K562 (cell line): Measurements from ENCODE around the gene CASKIN1. TPM values are rescaled to one million over a fixed set of nuclear protein-coding genes. Genes with fewer than 3 reads are reported as not detected.
A peak's percentile ranks its signal among the peaks of the same experiment; 100 is the strongest.

ENCODE experiments used
- ATAC-seq: fragments of 200-7000 bp; cut with Tn5 transposase; 3 replicates; pipeline ENCODE4 v1.9.1; 2020; ENCODE audit warnings: moderate library complexity
- BruUV-seq: library from RNA; stranded (reverse); fragments of 400-500 nt; replicated peaks from 2 replicates; lab custom pipeline; 2021; lab: Mats Ljungman, UMichigan
- CTCF ChIA-PET: fragments of 300-600 bp; formaldehyde crosslinking; extraction: SDS; loops from one replicate; lab custom pipeline; 2021; ENCODE audit warnings: low intra/inter-chr PET ratio; lab: Yijun Ruan, JAX
- POLR2A ChIA-PET: fragments of 300-600, 350-650 bp; sonication (Branson Sonifier 250); formaldehyde crosslinking; extraction: SDS; loops from one replicate; lab custom pipeline; 2021; ENCODE audit warnings: antibody characterized with exemption, inconsistent platforms; lab: Yijun Ruan, JAX
- DNase-seq, 4 experiments: peaks; one replicate each; pipeline versions ENCODE4 v3.0.0 to v3.0.0-alpha.2; 2011 to 2018; ENCODE audit warnings: low spot score in 3 of 4, mixed read lengths in 3 of 4; ENCODE audit errors: extremely low read depth in 1 of 4
- FAIRE-seq: peaks from 2 replicates; lab custom pipeline; 2011; peaks lifted over from hg19 to GRCh38; lab: Jason Lieb, UNC
- H2AFZ ChIP-seq: 2 replicates; pipeline ENCODE4 v1.6.0; 2011; ENCODE audit warnings: low read depth, low read length, control low read depth, inconsistent platforms
- H3K27ac ChIP-seq: fragments of 200-600 bp; 3 replicates; pipeline ENCODE4 v1.8.0; 2011; ENCODE audit warnings: low read depth, mild to moderate bottlenecking, control low read depth, inconsistent platforms, low read length, moderate library complexity, mixed read lengths; ENCODE audit errors: extremely low read depth
- H3K27me3 ChIP-seq, 2 experiments: fragments of 300-600 bp in 1 of 2; 2 replicates in 1 of 2; 3 replicates in 1 of 2; pipeline versions ENCODE4 v1.6.0 to v1.8.0; 2011; ENCODE audit warnings: inconsistent platforms in 2 of 2, low read length in 2 of 2, mild to moderate bottlenecking in 1 of 2, mixed read lengths in 1 of 2, moderate library complexity in 1 of 2; ENCODE audit not compliant: control insufficient read depth in 2 of 2, insufficient read depth in 2 of 2
- H3K36me3 ChIP-seq: fragments of 300-600 bp; 3 replicates; pipeline ENCODE4 v1.8.0; 2011; ENCODE audit warnings: mild to moderate bottlenecking, low read length, inconsistent platforms; ENCODE audit not compliant: control insufficient read depth, insufficient read depth
- H3K4me1 ChIP-seq, 2 experiments: fragments of 200-600 bp in 1 of 2; replicated peaks in 1 of 2; 2 replicates in 1 of 2; 3 replicates in 1 of 2; pipeline versions ENCODE4 v1.5.1 to v1.8.0; 2011; ENCODE audit warnings: inconsistent platforms in 2 of 2, low read length in 2 of 2, mild to moderate bottlenecking in 1 of 2, mixed read lengths in 1 of 2, moderate library complexity in 1 of 2; ENCODE audit not compliant: control insufficient read depth in 2 of 2, insufficient read depth in 2 of 2
- H3K4me2 ChIP-seq: 2 replicates; pipeline ENCODE4 v1.6.1; 2011; ENCODE audit warnings: low read length, control low read depth, inconsistent platforms, mixed read lengths; ENCODE audit not compliant: insufficient read depth
- H3K4me3 ChIP-seq: fragments of 200-600 bp; sonication (generic), shearing (Covaris generic); 2 replicates; pipeline ENCODE4 v1.5.1; 2016; ENCODE audit warnings: control low read depth, inconsistent platforms
- H3K79me2 ChIP-seq: fragments of 200-600 bp; 3 replicates; pipeline ENCODE4 v1.8.0; 2011; ENCODE audit warnings: low read length, inconsistent platforms; ENCODE audit not compliant: control insufficient read depth, insufficient read depth
- H3K9ac ChIP-seq, 2 experiments: 2 replicates each; pipeline versions ENCODE4 v1.6.0 to v1.6.1; 2011; ENCODE audit warnings: low read depth in 2 of 2, low read length in 2 of 2, control low read depth in 1 of 2, inconsistent platforms in 1 of 2, mild to moderate bottlenecking in 1 of 2, mixed read lengths in 1 of 2; ENCODE audit not compliant: insufficient read depth in 1 of 2
- H3K9me1 ChIP-seq: one replicate; pipeline ENCODE4 v1.6.0; 2011; ENCODE audit warnings: inconsistent platforms, mild to moderate bottlenecking, low read length, moderate library complexity; ENCODE audit not compliant: control insufficient read depth, insufficient read depth
- H3K9me3 ChIP-seq: replicated peaks from 2 replicates; pipeline ENCODE4 v1.5.1; 2011; ENCODE audit warnings: low read depth, low read length, inconsistent platforms; ENCODE audit not compliant: control insufficient read depth, insufficient read depth
- H4K20me1 ChIP-seq: replicated peaks from 2 replicates; pipeline ENCODE4 v1.6.1; 2011; ENCODE audit warnings: low read length, inconsistent platforms, mixed read lengths; ENCODE audit not compliant: control insufficient read depth, insufficient read depth
- ATF2 ChIP-seq: sonication (generic); formaldehyde crosslinking; IDR thresholded peaks from 2 replicates; pipeline ENCODE4 v1.8.1; 2022; ENCODE audit warnings: missing genetic modification reagents
- BACH1 ChIP-seq: fragments of 200-800 bp; sonication (Bioruptor generic); IDR thresholded peaks from 2 replicates; pipeline ENCODE4 v1.6.1; 2016; ENCODE audit warnings: missing genetic modification characterization, missing compliant biosample characterization
- CEBPB ChIP-seq: fragments of 450-650 bp; IDR thresholded peaks from 2 replicates; pipeline ENCODE4 v1.6.1; 2016; ENCODE audit warnings: missing genetic modification characterization, missing compliant biosample characterization
- CXXC5 ChIP-seq: fragments of 250-450 bp; sonication (Bioruptor Pico); IDR thresholded peaks from 2 replicates; pipeline ENCODE4 v1.8.0; 2022; ENCODE audit warnings: inconsistent platforms, mild to moderate bottlenecking, moderate library complexity
- FOXA3 ChIP-seq, 2 experiments: fragments of 450-650 bp in 1 of 2; sonication (generic) in 1 of 2; formaldehyde crosslinking; IDR thresholded peaks in 1 of 2; conservative IDR thresholded peaks in 1 of 2; 2 replicates each; pipeline versions ENCODE4 v1.4.0 to v1.8.0; 2020 to 2022; ENCODE audit warnings: mild to moderate bottlenecking in 2 of 2, missing genetic modification reagents in 1 of 2
- IRF1 ChIP-seq: sonication (generic); formaldehyde crosslinking; IDR thresholded peaks from 2 replicates; pipeline ENCODE4 v1.8.0; 2022; ENCODE audit warnings: missing genetic modification reagents, mild to moderate bottlenecking, borderline replicate concordance
- KAT2B ChIP-seq: IDR thresholded peaks from one replicate; pipeline ENCODE4 v1.6.1; 2012; ENCODE audit warnings: low read depth, mild to moderate bottlenecking, control low read depth, inconsistent platforms, low read length, moderate library complexity
- LCOR ChIP-seq: sonication (generic); formaldehyde crosslinking; IDR thresholded peaks from 2 replicates; pipeline ENCODE4 v1.8.0; 2022; ENCODE audit warnings: mild to moderate bottlenecking, missing genetic modification reagents
- MCM2 ChIP-seq: fragments of 450-650 bp; IDR thresholded peaks from 2 replicates; pipeline ENCODE4 v1.6.1; 2017; ENCODE audit warnings: low read depth, mild to moderate bottlenecking
- PURB ChIP-seq: sonication (generic); formaldehyde crosslinking; IDR thresholded peaks from 2 replicates; pipeline ENCODE4 v1.9.0; 2021; ENCODE audit warnings: low read depth, mild to moderate bottlenecking, missing genetic modification reagents
- SIN3B ChIP-seq: fragments of 450-650 bp; IDR thresholded peaks from 2 replicates; pipeline ENCODE4 v1.6.1; 2017; ENCODE audit warnings: low read depth, mild to moderate bottlenecking, moderate library complexity
- SMC3 ChIP-seq: conservative IDR thresholded peaks from 2 replicates; pipeline ENCODE4 v1.6.1; 2011; ENCODE audit warnings: low read depth, low read length, improper control_type of control experiment; ENCODE audit not compliant: insufficient read depth
- TEAD1 ChIP-seq, 2 experiments: fragments of 450-650 bp in 1 of 2; sonication (generic) in 1 of 2; formaldehyde crosslinking; IDR thresholded peaks; 2 replicates each; pipeline versions ENCODE4 v1.4.0 to v1.8.0; 2020 to 2022; ENCODE audit warnings: mild to moderate bottlenecking in 2 of 2, missing genetic modification reagents in 1 of 2
- TGIF2 ChIP-seq: sonication (generic); formaldehyde crosslinking; IDR thresholded peaks from 2 replicates; pipeline ENCODE4 v1.8.1; 2022; ENCODE audit warnings: mild to moderate bottlenecking, missing genetic modification reagents, moderate library complexity
- ZBTB8A ChIP-seq: fragments of 450-650 bp; IDR thresholded peaks from 2 replicates; pipeline ENCODE4 v1.6.1; 2018; ENCODE audit warnings: mild to moderate bottlenecking, moderate library complexity; ENCODE audit not compliant: partially characterized antibody
- ZNF133 ChIP-seq: fragments of 250-450 bp; sonication (Bioruptor Pico); IDR thresholded peaks from 2 replicates; pipeline ENCODE4 v1.4.0; 2020; ENCODE audit warnings: mild to moderate bottlenecking
- ZNF277 ChIP-seq: fragments of 250-450 bp; sonication (Bioruptor Pico); IDR thresholded peaks from 2 replicates; pipeline ENCODE4 v1.8.0; 2022; ENCODE audit warnings: inconsistent platforms, mild to moderate bottlenecking, moderate library complexity, borderline replicate concordance
- WGBS: fragments of 100-300 bp; shearing (Covaris generic); methylation state at CpG from one replicate; pipeline ENCODE4 v1.1.6; 2016; ENCODE audit warnings: low coverage, mixed read lengths; ENCODE audit not compliant: insufficient coverage; ENCODE audit errors: missing lambda C conversion rate; 5-methylcytosine and 5-hydroxymethylcytosine counted together
- in situ Hi-C: fragments of 300-500 bp; cut with MboI; formaldehyde crosslinking; loops from 4 replicates; pipeline ENCODE4 v1.15.0; 2018; ENCODE audit warnings: inconsistent platforms, mixed read lengths
- intact Hi-C: fragments of 100-400 bp; cut with micrococcal nuclease; formaldehyde crosslinking; loops from 2 replicates; pipeline ENCODE4 v1.14.2; 2022
- polyA plus RNA-seq, 8 experiments: library from polyadenylated mRNA; depleted of rRNA in 4 of 8; stranded (reverse) in 5 of 8; unstranded in 3 of 8; fragments of >200 nt; fragmentation: Nextera tagmentation in 2 of 8; fragmentation: Illumina TruSeq in 1 of 8; extraction: Ambion mirVana in 2 of 8; extraction: Trizol in 1 of 8; gene quantifications; 2 replicates each; pipeline versions ENCODE4 v1.2.1 to v1.2.3, GENCODE V29; 2011 to 2014; ENCODE audit warnings: inconsistent platforms in 1 of 8, missing spikeins in 1 of 8
- total RNA-seq, 7 experiments: library from RNA; depleted of rRNA in 6 of 7; stranded (reverse); fragments of >200 nt in 6 of 7; fragmentation: Illumina TruSeq in 2 of 7; extraction: Trizol in 2 of 7; gene quantifications; 2 replicates each; pipeline versions ENCODE4 v1.2.1 to v1.2.3, GENCODE V29; 2011 to 2021; ENCODE audit warnings: low replicate concordance in 1 of 7
- TF ChIP-seq, protein P1 (sequence below): sonication (generic); formaldehyde crosslinking; IDR thresholded peaks from 2 replicates; pipeline ENCODE4 v1.8.0; 2022; ENCODE audit warnings: mild to moderate bottlenecking, missing genetic modification reagents

CASKIN1 gene
- total and polyA plus RNA-seq, 9 of the 15 experiments (the other 6 are each of a cell fraction or from before 2014, with no cell fraction given), result 0.15 to 4.5 (median 1.5) TPM; not detected in 2

GRCh38 chr16:2162676-2163118 is 33.7 kb downstream of the CASKIN1 start:
- CTCF ChIA-PET, result no interaction called here
- H4K20me1 ChIP-seq, result peaks cover 8% of the 10 kb centered on the region; the same call in 1 of the 2 replicates
- H3K36me3 ChIP-seq, result peaks cover 58% of the 10 kb centered on the region
- peak overlapping the region in 1 of 2 experiments; percentile 26; a peak in 1 of 4 replicates for H3K9ac ChIP-seq
- peaks cover 70% of the 10 kb centered on the region for H3K79me2 ChIP-seq
- POLR2A ChIA-PET, result interaction anchor here (0.6 to 1.2 kb wide), 4 partner anchors 11 to 600 kb away, joined by 3 to 5 read pairs (median 3); no protein-coding TSS in a partner anchor
- no peak overlapping the region for H2AFZ ChIP-seq
- H3K4me1 ChIP-seq, result peaks cover 0 to 60% of the 10 kb centered on the region in 2 experiments; a peak in 2 of 5 replicates
- H3K9me3 ChIP-seq, result peaks cover 3% of the 10 kb centered on the region
- H3K4me2 ChIP-seq, result no peak overlapping the region
- WGBS, result 99% methylated on average over 10 of the region's 13 CpGs
- FAIRE-seq (no peak), ATAC-seq (no peak), DNase-seq (no peak)
- H3K27me3 ChIP-seq, result no peaks in the 10 kb centered on the region
- no peak overlapping the region for H3K4me3 ChIP-seq
- intact Hi-C loops, result no loop called here
- H3K9me1 ChIP-seq, result no peaks in the 10 kb centered on the region
- no TSS peak for BruUV-seq
- H3K27ac ChIP-seq, result no peak overlapping the region
- in situ Hi-C loops, result no loop called here
- no peak for TF ChIP-seq IRF1 (CRISPR knock-in tag)
- no peak for TF ChIP-seq TGIF2 (CRISPR knock-in tag)
- TF ChIP-seq SIN3B, result no peak
- no peak for TF ChIP-seq BACH1 (tag)
- no peak for TF ChIP-seq FOXA3 (CRISPR knock-in tag; conservative IDR thresholded peaks at IDR 0.05 in 1 of 2, IDR thresholded peaks at IDR 0.05 in 1 of 2)
- TF ChIP-seq CEBPB (tag), result no peak
- TF ChIP-seq PURB (CRISPR knock-in tag), result no peak
- no peak for TF ChIP-seq ZNF277 (CRISPR knock-in tag)
- no peak for TF ChIP-seq KAT2B
- no peak for TF ChIP-seq LCOR
- no peak for TF ChIP-seq CXXC5 (CRISPR knock-in tag)
- TF ChIP-seq, protein P1, sequence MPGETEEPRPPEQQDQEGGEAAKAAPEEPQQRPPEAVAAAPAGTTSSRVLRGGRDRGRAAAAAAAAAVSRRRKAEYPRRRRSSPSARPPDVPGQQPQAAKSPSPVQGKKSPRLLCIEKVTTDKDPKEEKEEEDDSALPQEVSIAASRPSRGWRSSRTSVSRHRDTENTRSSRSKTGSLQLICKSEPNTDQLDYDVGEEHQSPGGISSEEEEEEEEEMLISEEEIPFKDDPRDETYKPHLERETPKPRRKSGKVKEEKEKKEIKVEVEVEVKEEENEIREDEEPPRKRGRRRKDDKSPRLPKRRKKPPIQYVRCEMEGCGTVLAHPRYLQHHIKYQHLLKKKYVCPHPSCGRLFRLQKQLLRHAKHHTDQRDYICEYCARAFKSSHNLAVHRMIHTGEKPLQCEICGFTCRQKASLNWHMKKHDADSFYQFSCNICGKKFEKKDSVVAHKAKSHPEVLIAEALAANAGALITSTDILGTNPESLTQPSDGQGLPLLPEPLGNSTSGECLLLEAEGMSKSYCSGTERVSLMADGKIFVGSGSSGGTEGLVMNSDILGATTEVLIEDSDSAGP (CRISPR knock-in tag), result no peak
- no peak for TF ChIP-seq ATF2 (CRISPR knock-in tag)
- no peak for TF ChIP-seq ZNF133 (CRISPR knock-in tag)
- TF ChIP-seq SMC3, result no peak
- no peak for TF ChIP-seq ZBTB8A
- TF ChIP-seq MCM2, result no peak
- no peak for TF ChIP-seq TEAD1 (CRISPR knock-in tag; IDR thresholded peaks at IDR 0.05)
